Measurements from ENCODE around the gene PARP8.

Gene PARP8

DNA sequence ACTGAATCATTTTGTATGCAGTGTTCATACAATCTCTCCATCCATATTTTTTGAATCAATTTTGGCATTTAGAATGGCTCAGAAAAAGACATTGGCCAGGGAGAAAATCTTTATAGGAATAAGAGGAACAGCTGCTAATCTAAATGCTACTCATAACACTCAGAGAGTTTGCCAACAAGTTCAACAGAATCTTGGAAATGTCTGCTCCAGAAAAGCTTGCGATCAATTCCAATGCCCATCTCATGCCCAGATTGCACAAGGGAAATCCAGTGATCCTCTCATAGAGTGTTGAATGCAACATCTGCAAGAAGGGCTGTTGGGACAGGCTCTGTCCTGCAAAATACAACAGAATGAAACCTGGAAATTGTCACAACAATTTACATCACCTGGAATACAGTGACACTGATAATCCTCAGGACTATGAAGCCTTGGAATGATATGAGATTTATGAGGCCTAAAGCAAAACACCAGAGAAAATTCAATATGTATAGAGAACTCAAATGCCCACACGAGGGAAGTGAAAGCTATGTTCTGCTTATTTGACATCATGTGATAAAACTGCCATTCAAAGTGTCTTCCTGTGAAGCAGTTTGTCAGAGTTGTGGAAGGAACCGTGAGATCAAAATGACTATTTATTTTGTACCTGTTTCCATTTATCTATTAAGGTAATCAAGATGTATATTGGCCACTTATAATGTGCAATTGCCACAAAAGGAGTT is 190.1 kb downstream of the PARP8 start:
- no peaks in the 10 kb centered on the region for H3K9me3 ChIP-seq (ENCODE audit: insufficient read depth, low read length, severe bottlenecking)
- no peak overlapping the region for H3K9ac ChIP-seq (ENCODE audit: low read depth, low read length)
- H3K27me3 ChIP-seq (ENCODE audit: insufficient read depth, low read length, poor library complexity): no peaks in the 10 kb centered on the region
- no peak overlapping the region for H3K4me3 ChIP-seq (ENCODE audit: low read depth in 1 of 2, low read length in 2 of 2)
- H3K27ac ChIP-seq (ENCODE audit: low read length): no peak overlapping the region
- H3K4me2 ChIP-seq (ENCODE audit: insufficient read depth, low read length): no peak overlapping the region
- no peaks in the 10 kb centered on the region for H3K36me3 ChIP-seq (ENCODE audit: insufficient read depth, low read length)
- no peak for ATAC-seq (ENCODE audit: insufficient read depth, low read depth)
- no peaks in the 10 kb centered on the region for H3K79me2 ChIP-seq (ENCODE audit: insufficient read depth, low read length)
- peak overlapping the region; percentile 50 for H2AFZ ChIP-seq (ENCODE audit: low read depth, low read length)
- no peak for DNase-seq
- no peak for TF ChIP-seq EZH2 (IDR thresholded peaks at IDR 0.05; ENCODE audit: borderline replicate concordance, low read depth, low read length, severe bottlenecking)
- TF ChIP-seq, protein P1, sequence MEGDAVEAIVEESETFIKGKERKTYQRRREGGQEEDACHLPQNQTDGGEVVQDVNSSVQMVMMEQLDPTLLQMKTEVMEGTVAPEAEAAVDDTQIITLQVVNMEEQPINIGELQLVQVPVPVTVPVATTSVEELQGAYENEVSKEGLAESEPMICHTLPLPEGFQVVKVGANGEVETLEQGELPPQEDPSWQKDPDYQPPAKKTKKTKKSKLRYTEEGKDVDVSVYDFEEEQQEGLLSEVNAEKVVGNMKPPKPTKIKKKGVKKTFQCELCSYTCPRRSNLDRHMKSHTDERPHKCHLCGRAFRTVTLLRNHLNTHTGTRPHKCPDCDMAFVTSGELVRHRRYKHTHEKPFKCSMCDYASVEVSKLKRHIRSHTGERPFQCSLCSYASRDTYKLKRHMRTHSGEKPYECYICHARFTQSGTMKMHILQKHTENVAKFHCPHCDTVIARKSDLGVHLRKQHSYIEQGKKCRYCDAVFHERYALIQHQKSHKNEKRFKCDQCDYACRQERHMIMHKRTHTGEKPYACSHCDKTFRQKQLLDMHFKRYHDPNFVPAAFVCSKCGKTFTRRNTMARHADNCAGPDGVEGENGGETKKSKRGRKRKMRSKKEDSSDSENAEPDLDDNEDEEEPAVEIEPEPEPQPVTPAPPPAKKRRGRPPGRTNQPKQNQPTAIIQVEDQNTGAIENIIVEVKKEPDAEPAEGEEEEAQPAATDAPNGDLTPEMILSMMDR (IDR thresholded peaks at IDR 0.05; ENCODE audit: borderline replicate concordance, extremely low read depth, low read length, poor library complexity, severe bottlenecking): no peak
- H3K4me1 ChIP-seq (ENCODE audit: insufficient read depth, low read length): peaks cover 11% of the 10 kb centered on the region
- no peaks in the 10 kb centered on the region for H4K20me1 ChIP-seq (ENCODE audit: insufficient read depth, low read length)

DNA sequence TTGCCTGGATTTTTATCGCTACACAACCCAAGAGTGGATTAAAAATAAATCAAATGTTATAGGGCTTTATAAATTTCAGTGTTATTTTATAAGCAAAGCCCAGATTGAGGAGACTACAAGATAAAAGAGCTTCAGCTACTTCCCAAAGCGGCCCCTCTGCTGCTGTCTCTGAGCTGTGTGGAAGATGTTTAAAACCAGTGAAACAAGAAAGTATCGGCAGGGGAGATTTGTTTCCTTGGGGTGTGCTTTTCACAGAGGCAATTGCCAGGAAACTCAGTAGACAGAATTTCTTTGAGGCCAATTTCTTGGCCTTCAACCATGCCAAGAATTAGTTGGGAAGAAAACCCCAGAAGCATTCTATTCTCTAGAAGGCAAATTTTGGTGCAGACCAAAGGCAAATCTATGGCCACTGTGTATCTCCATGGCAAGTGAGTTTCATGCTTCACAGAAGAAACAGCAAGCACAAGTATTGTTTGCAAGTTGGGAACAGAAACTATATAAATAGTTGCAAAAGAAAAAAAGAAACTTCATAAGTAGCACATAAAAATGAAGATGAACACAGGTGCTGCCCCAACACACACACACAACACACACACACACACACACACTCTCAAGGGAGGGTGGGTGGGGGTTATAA is 197.2 kb downstream of the PARP8 start:
- H2AFZ ChIP-seq (ENCODE audit: low read depth, low read length): no peak overlapping the region

DNA sequence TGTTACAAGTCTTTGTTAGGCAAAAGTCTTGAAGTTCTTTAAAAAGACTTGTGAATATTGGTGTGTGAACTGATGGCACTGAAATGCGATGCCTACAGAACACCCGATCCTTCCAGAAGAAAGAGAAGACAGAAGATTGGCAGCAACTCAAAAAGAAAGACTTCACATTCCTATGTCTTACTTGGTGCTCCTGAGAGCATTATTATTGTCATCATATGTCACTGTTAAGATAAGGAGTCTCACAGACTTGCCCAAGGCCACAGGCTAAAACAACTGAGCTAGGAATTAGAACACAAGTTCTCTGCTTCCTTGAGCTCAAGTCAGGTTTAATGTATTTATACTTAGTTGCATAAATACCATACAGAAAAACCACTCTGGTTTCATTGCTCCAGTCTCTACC is 198.0 kb downstream of the PARP8 start:
- Histone ChIP-seq H3K9me3 (ENCODE audit: insufficient read depth, low read length, severe bottlenecking) (no peaks in the 10 kb centered on the region), H3K27ac (ENCODE audit: low read length) (no peak overlapping the region), H3K36me3 (ENCODE audit: insufficient read depth, low read length) (no peaks in the 10 kb centered on the region), H3K4me2 (ENCODE audit: insufficient read depth, low read length) (no peak overlapping the region), H3K9ac (ENCODE audit: low read depth, low read length) (no peak overlapping the region), H4K20me1 (ENCODE audit: insufficient read depth, low read length) (no peaks in the 10 kb centered on the region), H3K27me3 (ENCODE audit: insufficient read depth, low read length, poor library complexity) (no peaks in the 10 kb centered on the region), H3K4me1 (ENCODE audit: insufficient read depth, low read length) (no peaks in the 10 kb centered on the region), H2AFZ (ENCODE audit: low read depth, low read length) (no peak overlapping the region), H3K4me3 (ENCODE audit: low read depth in 1 of 2, low read length in 2 of 2) (no peak overlapping the region), H3K79me2 (ENCODE audit: insufficient read depth, low read length) (no peaks in the 10 kb centered on the region)
- no peak for DNase-seq
- TF ChIP-seq, protein P1 (IDR thresholded peaks at IDR 0.05; ENCODE audit: borderline replicate concordance, extremely low read depth, low read length, poor library complexity, severe bottlenecking): no peak
- no peak for TF ChIP-seq EZH2 (IDR thresholded peaks at IDR 0.05; ENCODE audit: borderline replicate concordance, low read depth, low read length, severe bottlenecking)
- ATAC-seq (ENCODE audit: insufficient read depth, low read depth): no peak

More for the DNA sequence above, 197.2 kb downstream of the PARP8 start:
- Histone ChIP-seq H3K27me3 (ENCODE audit: insufficient read depth, low read length, poor library complexity) (no peaks in the 10 kb centered on the region), H3K4me1 (ENCODE audit: insufficient read depth, low read length) (no peaks in the 10 kb centered on the region), H3K27ac (ENCODE audit: low read length) (no peak overlapping the region), H3K9ac (ENCODE audit: low read depth, low read length) (no peak overlapping the region), H3K79me2 (ENCODE audit: insufficient read depth, low read length) (no peaks in the 10 kb centered on the region), H3K4me3 (ENCODE audit: low read depth in 1 of 2, low read length in 2 of 2) (no peak overlapping the region), H3K4me2 (ENCODE audit: insufficient read depth, low read length) (no peak overlapping the region), H3K36me3 (ENCODE audit: insufficient read depth, low read length) (no peaks in the 10 kb centered on the region), H3K9me3 (ENCODE audit: insufficient read depth, low read length, severe bottlenecking) (no peaks in the 10 kb centered on the region), H4K20me1 (ENCODE audit: insufficient read depth, low read length) (no peaks in the 10 kb centered on the region)
- no peak for DNase-seq
- TF ChIP-seq EZH2 (IDR thresholded peaks at IDR 0.05; ENCODE audit: borderline replicate concordance, low read depth, low read length, severe bottlenecking): no peak
- TF ChIP-seq, protein P1 (IDR thresholded peaks at IDR 0.05; ENCODE audit: borderline replicate concordance, extremely low read depth, low read length, poor library complexity, severe bottlenecking): no peak
- no peak for ATAC-seq (ENCODE audit: insufficient read depth, low read depth)

Data from DND-41 (cell line).